GM12891 (cell line): ENCODE data around the gene KLHL26.

ENCODE experiments used
- DNase-seq: peaks from one replicate; pipeline ENCODE4 v3.0.0; 2011; ENCODE audit warnings: low spot score; ENCODE audit not compliant: insufficient read length
- FAIRE-seq: peaks from 2 replicates; lab custom pipeline; 2011; peaks lifted over from hg19 to GRCh38; lab: Jason Lieb, UNC
- PAX5 ChIP-seq: IDR thresholded peaks from 2 replicates; pipeline ENCODE4 v1.6.1; 2011; ENCODE audit warnings: low read length, moderate library complexity, mild to moderate bottlenecking; ENCODE audit not compliant: insufficient read depth, severe bottlenecking
- POLR2A ChIP-seq: IDR thresholded peaks from 2 replicates; pipeline ENCODE4 v1.6.1; 2011; ENCODE audit warnings: low read depth, low read length, control low read depth
- POLR2AphosphoS5 ChIP-seq: IDR thresholded peaks from 2 replicates; pipeline ENCODE4 v1.6.1; 2011; ENCODE audit warnings: low read depth, low read length, control low read depth
- POU2F2 ChIP-seq: IDR thresholded peaks from 2 replicates; pipeline ENCODE4 v1.6.1; 2011; ENCODE audit warnings: low read depth, mild to moderate bottlenecking, control low read depth, low read length, moderate library complexity
- SPI1 ChIP-seq: IDR thresholded peaks from 2 replicates; pipeline ENCODE4 v1.6.1; 2011; ENCODE audit warnings: low read depth, low read length, control low read depth
- TAF1 ChIP-seq: IDR thresholded peaks from 2 replicates; pipeline ENCODE4 v1.6.1; 2011; ENCODE audit warnings: low read depth, low read length, control low read depth

Gene KLHL26

DNA sequence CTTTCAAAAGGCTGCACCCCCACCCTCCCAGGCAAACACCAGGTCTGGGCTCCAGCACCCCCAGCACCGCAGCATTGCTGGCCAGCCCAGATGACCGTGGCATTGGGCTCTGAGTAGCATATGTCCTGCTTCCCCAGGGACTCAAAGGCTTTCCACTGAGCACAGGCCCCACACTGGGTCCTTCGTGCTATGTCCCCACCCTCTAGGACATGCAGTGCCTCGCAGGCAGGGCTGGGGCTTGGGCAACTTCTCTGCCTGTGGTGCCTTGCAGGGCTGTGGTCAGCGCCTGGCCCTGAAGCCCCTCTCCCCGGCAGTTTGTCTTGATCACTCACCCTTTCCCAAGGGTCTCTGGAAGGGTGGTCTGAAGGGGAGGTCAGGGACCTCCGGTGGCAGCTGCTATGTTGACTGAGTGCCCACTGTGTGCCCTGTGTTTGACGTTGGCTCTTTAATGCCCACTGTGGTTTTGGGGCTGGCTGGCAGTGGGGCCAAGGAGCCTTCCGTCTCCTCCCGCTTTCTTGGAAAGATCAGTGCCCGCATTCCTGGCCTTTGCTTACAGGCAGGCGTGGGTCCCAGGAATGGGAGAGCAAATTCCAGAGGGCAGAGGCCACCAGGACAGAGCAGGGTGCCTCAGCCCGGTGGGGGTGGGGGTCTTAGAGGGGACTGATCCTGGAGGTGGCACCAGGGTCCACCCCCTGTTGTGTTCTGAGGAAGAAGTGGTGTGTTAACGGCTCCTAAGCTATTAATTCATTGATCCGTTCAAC, 26.3 kb downstream of the KLHL26 start:
- TF ChIP-seq SPI1: no peak
- no peak for TF ChIP-seq POLR2AphosphoS5
- no peak for TF ChIP-seq PAX5
- no peak for TF ChIP-seq POLR2A
- TF ChIP-seq POU2F2: no peak
- no peak for TF ChIP-seq TAF1
- no peak for FAIRE-seq
- DNase-seq: no peak

DNA sequence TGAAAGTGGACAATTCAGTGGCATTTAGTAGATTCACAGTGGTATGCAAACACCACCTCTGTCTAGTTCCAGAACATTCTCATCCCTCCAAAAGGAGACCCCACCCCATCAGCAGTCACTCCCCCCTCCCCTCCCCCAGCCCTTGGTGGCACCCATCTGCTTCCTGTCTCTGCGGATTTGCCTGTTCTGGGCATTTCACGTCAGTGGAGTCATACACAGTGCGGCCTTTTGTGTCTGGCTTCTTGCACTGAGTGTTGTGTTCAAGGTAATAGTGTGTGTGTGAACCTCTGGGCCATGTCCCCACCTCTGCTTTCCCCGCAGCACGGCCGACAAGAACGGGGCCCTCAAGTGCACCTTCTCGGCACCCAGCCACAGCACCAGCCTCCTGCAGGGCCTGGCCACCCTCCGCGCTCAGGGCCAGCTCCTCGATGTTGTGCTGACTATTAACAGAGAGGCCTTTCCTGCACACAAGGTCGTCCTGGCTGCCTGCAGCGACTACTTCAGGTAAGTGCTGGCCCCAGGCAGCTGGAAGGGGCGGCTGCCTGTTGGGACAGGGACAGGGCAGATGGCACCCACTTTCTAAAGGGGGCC, 27.2 kb downstream of the KLHL26 start:
- TF ChIP-seq POU2F2: no peak
- no peak for TF ChIP-seq POLR2A
- no peak for TF ChIP-seq POLR2AphosphoS5
- TF ChIP-seq PAX5: no peak
- TF ChIP-seq SPI1: no peak
- no peak for TF ChIP-seq TAF1
- DNase-seq (no peak), FAIRE-seq (no peak)

DNA sequence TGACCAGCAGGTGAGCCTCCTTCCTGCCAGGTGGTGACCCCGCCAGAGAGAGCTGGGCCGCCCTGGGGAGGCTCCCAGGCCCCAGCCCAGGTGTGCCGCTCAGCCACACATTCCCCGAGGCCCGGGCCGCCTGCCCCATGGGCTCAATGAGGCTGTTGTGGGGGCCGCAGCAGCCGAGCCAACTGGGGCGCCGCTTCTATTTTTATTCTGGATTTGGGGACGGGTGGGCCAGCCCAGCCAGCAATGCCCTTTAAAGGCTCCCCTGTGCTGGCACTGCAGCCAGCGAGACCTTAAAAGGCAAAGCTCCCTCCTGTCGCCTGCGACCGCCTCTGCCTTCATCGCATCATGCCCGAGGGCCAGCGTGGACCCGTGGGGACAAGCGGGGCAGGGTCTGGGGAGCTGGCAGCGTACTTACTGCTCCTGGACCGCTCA, 29.0 kb downstream of the KLHL26 start:
- FAIRE-seq: no peak
- TF ChIP-seq POLR2A (no peak), POU2F2 (no peak), POLR2AphosphoS5 (no peak), PAX5 (no peak), SPI1 (no peak), TAF1 (no peak)

GRCh38 chr19:18666317-18666716, 29.5 kb downstream of the KLHL26 start:
- FAIRE-seq: no peak
- TF ChIP-seq POLR2AphosphoS5 (no peak), PAX5 (no peak), TAF1 (no peak), POU2F2 (no peak), SPI1 (no peak), POLR2A (no peak)
- DNase-seq: no peak

More for the DNA sequence above, 29.0 kb downstream of the KLHL26 start:
- no peak for DNase-seq

- no peak for DNase-seq
- no peak for TF ChIP-seq POLR2A
- TF ChIP-seq TAF1: no peak
- TF ChIP-seq POU2F2: no peak
- TF ChIP-seq SPI1: no peak
- no peak for TF ChIP-seq POLR2AphosphoS5
- no peak for TF ChIP-seq PAX5
- FAIRE-seq: peak; percentile 13
These were observed 30.0 kb downstream of the KLHL26 start for GRCh38 chr19:18666784-18667183.

DNA sequence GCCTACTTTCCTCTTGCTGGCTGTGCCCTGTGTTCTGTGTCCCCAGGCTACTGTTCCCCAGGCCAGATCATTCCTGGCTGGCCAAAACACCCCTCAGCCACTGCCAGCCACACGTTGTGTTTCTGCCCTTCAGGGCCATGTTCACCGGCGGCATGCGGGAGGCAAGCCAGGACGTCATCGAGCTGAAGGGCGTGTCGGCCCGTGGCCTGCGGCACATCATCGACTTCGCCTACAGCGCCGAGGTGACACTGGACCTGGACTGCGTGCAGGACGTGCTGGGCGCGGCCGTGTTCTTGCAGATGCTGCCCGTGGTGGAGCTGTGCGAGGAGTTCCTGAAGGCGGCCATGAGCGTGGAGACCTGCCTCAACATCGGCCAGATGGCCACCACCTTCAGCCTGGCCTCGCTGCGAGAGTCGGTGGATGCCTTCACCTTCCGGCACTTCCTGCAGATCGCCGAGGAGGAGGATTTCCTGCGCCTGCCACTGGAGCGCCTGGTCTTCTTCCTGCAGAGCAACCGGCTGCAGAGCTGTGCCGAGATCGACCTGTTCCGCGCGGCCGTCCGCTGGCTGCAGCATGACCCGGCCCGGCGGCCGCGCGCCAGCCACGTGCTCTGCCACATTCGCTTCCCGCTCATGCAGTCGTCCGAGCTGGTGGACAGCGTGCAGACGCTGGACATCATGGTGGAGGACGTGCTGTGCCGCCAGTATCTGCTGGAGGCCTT, 30.9 kb downstream of the KLHL26 start:
- DNase-seq (no peak), FAIRE-seq (no peak)
- no peak for TF ChIP-seq POLR2A
- TF ChIP-seq POLR2AphosphoS5: no peak
- no peak for TF ChIP-seq PAX5
- no peak for TF ChIP-seq SPI1
- no peak for TF ChIP-seq TAF1
- no peak for TF ChIP-seq POU2F2

DNA sequence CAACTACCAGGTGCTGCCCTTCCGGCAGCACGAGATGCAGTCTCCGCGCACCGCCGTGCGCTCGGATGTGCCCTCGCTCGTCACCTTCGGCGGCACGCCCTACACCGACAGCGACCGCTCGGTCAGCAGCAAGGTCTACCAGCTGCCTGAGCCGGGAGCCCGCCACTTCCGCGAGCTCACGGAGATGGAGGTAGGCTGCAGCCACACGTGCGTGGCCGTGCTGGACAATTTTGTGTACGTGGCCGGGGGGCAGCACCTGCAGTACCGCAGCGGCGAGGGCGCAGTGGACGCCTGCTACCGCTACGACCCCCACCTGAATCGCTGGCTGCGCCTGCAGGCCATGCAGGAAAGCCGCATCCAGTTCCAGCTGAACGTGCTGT, 31.4 kb downstream of the KLHL26 start:
- no peak for TF ChIP-seq SPI1
- TF ChIP-seq POLR2AphosphoS5: no peak
- no peak for TF ChIP-seq POU2F2
- no peak for TF ChIP-seq PAX5
- no peak for TF ChIP-seq TAF1
- no peak for TF ChIP-seq POLR2A
- DNase-seq (no peak), FAIRE-seq (no peak)

GRCh38 chr19:18668744-18669523, 32.1 kb downstream of the KLHL26 start:
- DNase-seq: no peak
- no peak for TF ChIP-seq POLR2A
- no peak for TF ChIP-seq SPI1
- no peak for TF ChIP-seq POU2F2
- TF ChIP-seq POLR2AphosphoS5: no peak
- no peak for TF ChIP-seq TAF1
- no peak for TF ChIP-seq PAX5
- FAIRE-seq: no peak

- DNase-seq (no peak), FAIRE-seq (no peak)
- no peak for TF ChIP-seq TAF1
- no peak for TF ChIP-seq POU2F2
- TF ChIP-seq POLR2A: no peak
- TF ChIP-seq POLR2AphosphoS5: no peak
- no peak for TF ChIP-seq PAX5
- no peak for TF ChIP-seq SPI1
These were observed 32.6 kb downstream of the KLHL26 start for GRCh38 chr19:18669524-18669817.

- TF ChIP-seq TAF1 (no peak), PAX5 (no peak), POLR2AphosphoS5 (no peak), POLR2A (no peak)
- no peak for FAIRE-seq
- DNase-seq: no peak
These were observed 33.1 kb downstream of the KLHL26 start for GRCh38 chr19:18669883-18670282.
